ENCODE data around the gene TMEM150B.

Gene TMEM150B

GRCh38 chr19:55266404-55266803 lies 58.7 kb downstream of the TMEM150B start:
- Histone ChIP-seq H3K9me3 (ENCODE audit: insufficient read depth, low read length) (no peaks in the 10 kb centered on the region; the same call in 1 of the 2 replicates), H3K9ac (ENCODE audit: low read length) (no peak overlapping the region), H3F3A (ENCODE audit: insufficient read depth) (peaks cover 9% of the 10 kb centered on the region), H2AFZ (ENCODE audit: low read depth, low read length, severe bottlenecking) (no peak overlapping the region), H3K27me3 (ENCODE audit: low read length) (no peaks in the 10 kb centered on the region), H3K79me2 (ENCODE audit: insufficient read depth, low read length) (no peaks in the 10 kb centered on the region), H3K9me2 (replicated peaks; ENCODE audit: insufficient read depth, low read length) (no peaks in the 10 kb centered on the region), H3K27ac (ENCODE audit: low read depth, low read length) (no peak overlapping the region), H3K4me2 (ENCODE audit: low read depth, low read length, poor library complexity, severe bottlenecking) (no peak overlapping the region), H3K36me3 (ENCODE audit: low read length) (no peaks in the 10 kb centered on the region), H3K4me3 (ENCODE audit: insufficient read depth, low read length, poor library complexity, severe bottlenecking) (no peak overlapping the region), H4K20me1 (ENCODE audit: low read depth, low read length) (no peaks in the 10 kb centered on the region)
- TF ChIP-seq, protein P1, sequence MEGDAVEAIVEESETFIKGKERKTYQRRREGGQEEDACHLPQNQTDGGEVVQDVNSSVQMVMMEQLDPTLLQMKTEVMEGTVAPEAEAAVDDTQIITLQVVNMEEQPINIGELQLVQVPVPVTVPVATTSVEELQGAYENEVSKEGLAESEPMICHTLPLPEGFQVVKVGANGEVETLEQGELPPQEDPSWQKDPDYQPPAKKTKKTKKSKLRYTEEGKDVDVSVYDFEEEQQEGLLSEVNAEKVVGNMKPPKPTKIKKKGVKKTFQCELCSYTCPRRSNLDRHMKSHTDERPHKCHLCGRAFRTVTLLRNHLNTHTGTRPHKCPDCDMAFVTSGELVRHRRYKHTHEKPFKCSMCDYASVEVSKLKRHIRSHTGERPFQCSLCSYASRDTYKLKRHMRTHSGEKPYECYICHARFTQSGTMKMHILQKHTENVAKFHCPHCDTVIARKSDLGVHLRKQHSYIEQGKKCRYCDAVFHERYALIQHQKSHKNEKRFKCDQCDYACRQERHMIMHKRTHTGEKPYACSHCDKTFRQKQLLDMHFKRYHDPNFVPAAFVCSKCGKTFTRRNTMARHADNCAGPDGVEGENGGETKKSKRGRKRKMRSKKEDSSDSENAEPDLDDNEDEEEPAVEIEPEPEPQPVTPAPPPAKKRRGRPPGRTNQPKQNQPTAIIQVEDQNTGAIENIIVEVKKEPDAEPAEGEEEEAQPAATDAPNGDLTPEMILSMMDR (IDR thresholded peaks at IDR 0.05; ENCODE audit: insufficient read depth, low read length, poor library complexity, severe bottlenecking): no peak
- no peak for TF ChIP-seq EZH2phosphoT487 (conservative IDR thresholded peaks at IDR 0.05; ENCODE audit: low read length)

DNA sequence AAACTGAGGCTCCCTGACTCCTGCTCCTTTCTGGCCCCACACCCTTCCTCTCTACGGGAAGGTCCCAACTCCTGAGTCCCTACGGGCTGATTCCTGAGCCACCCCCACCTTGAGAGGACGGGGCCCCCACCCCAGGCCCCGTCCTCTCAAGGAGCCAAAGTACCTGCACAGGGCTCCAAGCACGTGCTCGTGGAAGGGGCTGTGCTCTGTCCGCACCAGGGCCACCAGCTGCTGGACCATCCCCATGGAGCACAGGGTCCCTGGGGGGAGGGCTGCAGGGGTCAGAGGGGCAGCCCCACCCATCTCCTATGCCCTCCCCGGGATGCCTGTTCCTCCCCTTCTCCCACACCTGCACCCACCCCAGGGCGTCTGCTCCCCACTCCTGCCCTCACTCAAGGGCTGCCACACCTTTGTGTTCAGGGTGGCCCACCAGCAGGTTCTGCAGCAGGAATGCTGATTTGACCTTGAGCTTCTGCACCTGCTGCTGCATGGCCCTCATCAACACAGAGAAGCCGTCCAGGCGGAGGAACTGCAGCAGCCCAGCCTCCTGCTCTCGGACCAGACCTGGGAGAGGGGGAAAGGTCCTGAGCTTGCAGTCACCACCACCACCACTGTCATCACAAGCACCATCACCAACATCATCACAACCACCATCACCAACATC lies 59.3 kb downstream of the TMEM150B start:
- no peaks in the 10 kb centered on the region for H3K27me3 ChIP-seq (ENCODE audit: low read length)
- peaks cover 9% of the 10 kb centered on the region for H3F3A ChIP-seq (ENCODE audit: insufficient read depth)
- no peak overlapping the region for H2AFZ ChIP-seq (ENCODE audit: low read depth, low read length, severe bottlenecking)
- H3K9me3 ChIP-seq (ENCODE audit: insufficient read depth, low read length): no peaks in the 10 kb centered on the region; the same call in 1 of the 2 replicates
- TF ChIP-seq EZH2phosphoT487 (conservative IDR thresholded peaks at IDR 0.05; ENCODE audit: low read length): no peak
- TF ChIP-seq, protein P1 (IDR thresholded peaks at IDR 0.05; ENCODE audit: insufficient read depth, low read length, poor library complexity, severe bottlenecking): no peak
- no peak overlapping the region for H3K9ac ChIP-seq (ENCODE audit: low read length)
- no peak overlapping the region for H3K4me2 ChIP-seq (ENCODE audit: low read depth, low read length, poor library complexity, severe bottlenecking)
- no peaks in the 10 kb centered on the region for H3K79me2 ChIP-seq (ENCODE audit: insufficient read depth, low read length)
- no peaks in the 10 kb centered on the region for H4K20me1 ChIP-seq (ENCODE audit: low read depth, low read length)
- H3K4me3 ChIP-seq (ENCODE audit: insufficient read depth, low read length, poor library complexity, severe bottlenecking): no peak overlapping the region
- no peaks in the 10 kb centered on the region for H3K9me2 ChIP-seq (replicated peaks; ENCODE audit: insufficient read depth, low read length)
- no peaks in the 10 kb centered on the region for H3K36me3 ChIP-seq (ENCODE audit: low read length)
- no peak overlapping the region for H3K27ac ChIP-seq (ENCODE audit: low read depth, low read length)

DNA sequence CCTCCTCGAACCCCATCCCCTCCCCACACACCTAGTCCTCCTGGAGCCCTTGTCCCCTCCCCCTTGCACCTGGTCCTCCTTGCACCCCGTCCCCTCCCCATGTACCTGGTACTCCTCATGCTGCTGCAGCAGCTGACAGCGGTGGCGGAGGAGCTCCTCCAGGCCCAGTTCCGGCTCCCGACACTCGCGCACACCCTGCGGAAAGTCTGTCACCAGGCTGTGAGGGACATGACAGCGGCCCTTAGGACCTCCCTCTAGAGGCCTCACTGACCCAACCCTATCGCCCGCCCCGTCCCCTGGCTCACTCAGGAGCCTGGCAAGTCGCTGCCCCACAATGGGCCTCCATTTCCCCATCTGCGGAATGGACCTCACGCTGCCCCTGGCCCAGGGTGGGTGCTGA lies 60.0 kb downstream of the TMEM150B start:
- no peaks in the 10 kb centered on the region for H3K36me3 ChIP-seq (ENCODE audit: low read length)
- H3K9ac ChIP-seq (ENCODE audit: low read length): no peak overlapping the region
- no peak overlapping the region for H3K4me3 ChIP-seq (ENCODE audit: insufficient read depth, low read length, poor library complexity, severe bottlenecking)
- H3K79me2 ChIP-seq (ENCODE audit: insufficient read depth, low read length): no peaks in the 10 kb centered on the region
- no peaks in the 10 kb centered on the region for H3K9me2 ChIP-seq (replicated peaks; ENCODE audit: insufficient read depth, low read length)
- H3K27me3 ChIP-seq (ENCODE audit: low read length): no peaks in the 10 kb centered on the region
- no peak overlapping the region for H3K27ac ChIP-seq (ENCODE audit: low read depth, low read length)
- H3K4me2 ChIP-seq (ENCODE audit: low read depth, low read length, poor library complexity, severe bottlenecking): no peak overlapping the region
- H4K20me1 ChIP-seq (ENCODE audit: low read depth, low read length): no peaks in the 10 kb centered on the region
- H2AFZ ChIP-seq (ENCODE audit: low read depth, low read length, severe bottlenecking): no peak overlapping the region
- TF ChIP-seq EZH2phosphoT487 (conservative IDR thresholded peaks at IDR 0.05; ENCODE audit: low read length): no peak
- TF ChIP-seq, protein P1 (IDR thresholded peaks at IDR 0.05; ENCODE audit: insufficient read depth, low read length, poor library complexity, severe bottlenecking): no peak
- H3F3A ChIP-seq (ENCODE audit: insufficient read depth): peaks cover 13% of the 10 kb centered on the region
- H3K9me3 ChIP-seq (ENCODE audit: insufficient read depth, low read length): no peaks in the 10 kb centered on the region; the same call in 1 of the 2 replicates

Data from SU-DHL-6 (cell line).